SK-N-SH (cell line): ENCODE data around the gene DLG2. TPM values are rescaled to one million over a fixed set of nuclear protein-coding genes. Genes with fewer than 3 reads are reported as not detected.

ENCODE experiments used
- CTCF ChIA-PET: fragments of 300-600, 350-600 bp; formaldehyde crosslinking; extraction: SDS; loops from one replicate; lab custom pipeline; 2021; lab: Yijun Ruan, JAX
- POLR2A ChIA-PET: fragments of 350-600 bp; sonication (Branson Sonifier 250); formaldehyde crosslinking; extraction: SDS; loops from one replicate; lab custom pipeline; 2020; ENCODE audit warnings: antibody characterized with exemption, inconsistent platforms; lab: Yijun Ruan, JAX
- DNase-seq: peaks from one replicate; pipeline ENCODE4 v3.0.0; 2012
- H2AFZ ChIP-seq: fragments of 200-600 bp; sonication (generic); 2 replicates; pipeline ENCODE4 v1.8.1; 2016; ENCODE audit warnings: antibody characterized with exemption, mild to moderate bottlenecking, low read depth
- H3F3A ChIP-seq: fragments of 200-600 bp; sonication (generic); replicated peaks from 2 replicates; pipeline ENCODE3; 2016; ENCODE audit warnings: antibody characterized with exemption, mild to moderate bottlenecking; ENCODE audit not compliant: insufficient read depth
- H3K27ac ChIP-seq, 2 experiments: fragments of 200-500 bp in 1 of 2; fragments of 200-600 bp in 1 of 2; sonication (Bioruptor generic) in 1 of 2; sonication (generic), shearing (Covaris generic) in 1 of 2; 2 replicates each; pipeline versions ENCODE4 v1.5.1 to v1.6.1; 2014 to 2016; ENCODE audit warnings: low read depth in 2 of 2, inconsistent platforms in 1 of 2, low read length in 1 of 2, mild to moderate bottlenecking in 1 of 2, mixed read lengths in 1 of 2
- H3K27me3 ChIP-seq: fragments of 200-600 bp; sonication (generic), shearing (Covaris generic); 2 replicates; pipeline ENCODE4 v1.6.1; 2016; ENCODE audit warnings: mixed run types; ENCODE audit not compliant: insufficient read depth
- H3K36me3 ChIP-seq, 2 experiments: fragments of 200-500 bp in 1 of 2; fragments of 200-600 bp in 1 of 2; sonication (Bioruptor generic) in 1 of 2; sonication (generic) in 1 of 2; replicated peaks in 1 of 2; 2 replicates each; pipeline versions ENCODE3 to v1.5.1; 2014 to 2016; ENCODE audit warnings: low read length in 1 of 2, mild to moderate bottlenecking in 1 of 2; ENCODE audit not compliant: insufficient read depth in 2 of 2, control insufficient read depth in 1 of 2
- H3K4me1 ChIP-seq, 2 experiments: fragments of 200-500 bp in 1 of 2; fragments of 200-600 bp in 1 of 2; sonication (Bioruptor generic) in 1 of 2; sonication (generic), shearing (Covaris generic) in 1 of 2; 2 replicates each; pipeline versions ENCODE4 v1.5.1 to v1.6.1; 2014 to 2016; ENCODE audit warnings: low read depth in 1 of 2, low read length in 1 of 2, mixed run types in 1 of 2; ENCODE audit not compliant: insufficient read depth in 2 of 2, control insufficient read depth in 1 of 2
- H3K4me2 ChIP-seq: fragments of 200-600 bp; sonication (generic), shearing (Covaris generic); 2 replicates; pipeline ENCODE4 v1.6.1; 2017; ENCODE audit warnings: mixed run types
- H3K4me3 ChIP-seq, 2 experiments: fragments of 200-500 bp in 1 of 2; fragments of 200-600 bp in 1 of 2; sonication (Bioruptor generic) in 1 of 2; sonication (generic), shearing (Covaris generic) in 1 of 2; 2 replicates each; pipeline versions ENCODE4 v1.5.1 to v1.8.1; 2014 to 2016; ENCODE audit warnings: low read depth in 2 of 2, inconsistent platforms in 1 of 2, low read length in 1 of 2, mild to moderate bottlenecking in 1 of 2, mixed read lengths in 1 of 2, moderate library complexity in 1 of 2
- H3K79me2 ChIP-seq: fragments of 200-600 bp; sonication (generic); 2 replicates; pipeline ENCODE4 v1.8.1; 2017; ENCODE audit warnings: mild to moderate bottlenecking; ENCODE audit not compliant: insufficient read depth
- H3K9ac ChIP-seq: fragments of 200-600 bp; sonication (generic); 2 replicates; pipeline ENCODE4 v1.6.1; 2017; ENCODE audit warnings: mixed run types
- H3K9me2 ChIP-seq: fragments of 200-600 bp; sonication (generic); 2 replicates; pipeline ENCODE4 v1.6.1; 2017; ENCODE audit warnings: mixed run types
- H3K9me3 ChIP-seq: fragments of 200-600 bp; sonication (generic); 2 replicates; pipeline ENCODE4 v1.6.1; 2017; ENCODE audit warnings: mixed run types, mild to moderate bottlenecking, moderate library complexity
- H4K20me1 ChIP-seq: fragments of 200-600 bp; sonication (generic); 2 replicates; pipeline ENCODE4 v1.6.1; 2017; ENCODE audit warnings: mild to moderate bottlenecking, mixed run types; ENCODE audit not compliant: insufficient read depth
- CHD2 ChIP-seq: fragments of 150-350 bp; IDR thresholded peaks from 2 replicates; pipeline ENCODE4 v1.6.1; 2018; ENCODE audit warnings: low read length; ENCODE audit not compliant: partially characterized antibody
- EZH2phosphoT487 ChIP-seq: fragments of 200-600 bp; sonication (generic); IDR thresholded peaks from 2 replicates; pipeline ENCODE4 v1.6.1; 2017; ENCODE audit warnings: low read depth, mixed run types, mild to moderate bottlenecking, antibody characterized with exemption, moderate library complexity, borderline replicate concordance
- FOSL2 ChIP-seq: IDR thresholded peaks from 2 replicates; pipeline ENCODE4 v1.4.0; 2012; ENCODE audit warnings: low read depth, mild to moderate bottlenecking, moderate library complexity, borderline replicate concordance
- FOXJ3 ChIP-seq: sonication (generic); formaldehyde crosslinking; IDR thresholded peaks from 2 replicates; pipeline ENCODE4 v1.5.1; 2020; ENCODE audit warnings: mild to moderate bottlenecking, missing genetic modification reagents
- NRF1 ChIP-seq: IDR thresholded peaks from 2 replicates; pipeline ENCODE4 v1.6.1; 2012; ENCODE audit warnings: low read depth, mild to moderate bottlenecking, low read length
- POLR2AphosphoS5 ChIP-seq: IDR thresholded peaks from 2 replicates; pipeline ENCODE4 v1.6.1; 2012; ENCODE audit warnings: low read depth, low read length
- RFX5 ChIP-seq: IDR thresholded peaks from 2 replicates; pipeline ENCODE4 v1.6.1; 2012; ENCODE audit warnings: mild to moderate bottlenecking, improper control_type of control experiment, low read length
- RXRA ChIP-seq: IDR thresholded peaks from 2 replicates; pipeline ENCODE4 v1.4.0; 2012; ENCODE audit warnings: low read depth, mild to moderate bottlenecking, borderline replicate concordance
- SIN3A ChIP-seq: IDR thresholded peaks from 2 replicates; pipeline ENCODE4 v1.6.1; 2012; ENCODE audit warnings: low read depth, mild to moderate bottlenecking, low read length, moderate library complexity, borderline replicate concordance
- TAF1 ChIP-seq: IDR thresholded peaks from 2 replicates; pipeline ENCODE4 v1.6.1; 2012; ENCODE audit warnings: low read depth, mild to moderate bottlenecking, low read length, moderate library complexity, borderline replicate concordance
- TCF12 ChIP-seq: IDR thresholded peaks from 2 replicates; pipeline ENCODE4 v1.4.0; 2012
- YY1 ChIP-seq: IDR thresholded peaks from 2 replicates; pipeline ENCODE4 v1.4.0; 2012; ENCODE audit warnings: low read depth, mild to moderate bottlenecking
- WGBS: methylation state at CpG from one replicate; pipeline ENCODE4 v1.1.6; 2017; ENCODE audit warnings: low lambda C conversion rate; 5-methylcytosine and 5-hydroxymethylcytosine counted together
- polyA plus RNA-seq, 3 experiments: library from polyadenylated mRNA; depleted of rRNA; stranded (reverse); fragments of >200 nt; gene quantifications; 2 replicates each; pipeline ENCODE4 v1.2.3, GENCODE V29; 2012
- TF ChIP-seq, protein P1 (sequence below): IDR thresholded peaks from 2 replicates; pipeline ENCODE4 v1.6.1; 2012; ENCODE audit warnings: mild to moderate bottlenecking, low read depth, low read length, moderate library complexity
- TF ChIP-seq, protein P2 (sequence below): IDR thresholded peaks from 2 replicates; pipeline ENCODE4 v1.4.0; 2012; ENCODE audit warnings: low read depth, borderline replicate concordance
- TF ChIP-seq, protein P3 (sequence below): IDR thresholded peaks from 2 replicates; pipeline ENCODE4 v1.4.0; 2012; ENCODE audit warnings: low read depth, borderline replicate concordance
- TF ChIP-seq, protein P4 (sequence below): IDR thresholded peaks from 2 replicates; pipeline ENCODE4; 2012

Gene DLG2
- polyA plus RNA-seq, 1 of the 3 experiments (the other 2 are of a cell fraction) = 0.21 TPM

DNA sequence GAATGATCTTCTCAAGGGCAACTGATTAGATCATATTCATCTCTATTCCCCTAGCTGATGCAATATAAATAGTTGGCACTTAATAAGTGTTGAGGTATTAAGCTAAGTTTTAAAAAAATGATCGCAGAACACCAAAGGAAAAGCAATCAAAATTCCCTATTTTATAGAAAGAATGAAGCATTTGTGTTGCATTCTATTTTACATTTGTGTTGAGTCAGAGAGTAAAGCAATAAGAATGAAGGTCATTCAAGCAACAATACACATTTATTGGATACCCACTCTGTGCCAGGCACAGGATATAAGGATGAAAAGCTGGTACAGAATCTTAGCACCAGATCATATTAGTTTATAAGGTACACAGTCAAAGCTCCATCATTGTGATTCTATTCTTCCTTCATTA is 1654.6 kb downstream of the DLG2 start:
- no peaks in the 10 kb centered on the region for H3K9me3 ChIP-seq
- no peak for TF ChIP-seq RFX5
- TF ChIP-seq, protein P1, sequence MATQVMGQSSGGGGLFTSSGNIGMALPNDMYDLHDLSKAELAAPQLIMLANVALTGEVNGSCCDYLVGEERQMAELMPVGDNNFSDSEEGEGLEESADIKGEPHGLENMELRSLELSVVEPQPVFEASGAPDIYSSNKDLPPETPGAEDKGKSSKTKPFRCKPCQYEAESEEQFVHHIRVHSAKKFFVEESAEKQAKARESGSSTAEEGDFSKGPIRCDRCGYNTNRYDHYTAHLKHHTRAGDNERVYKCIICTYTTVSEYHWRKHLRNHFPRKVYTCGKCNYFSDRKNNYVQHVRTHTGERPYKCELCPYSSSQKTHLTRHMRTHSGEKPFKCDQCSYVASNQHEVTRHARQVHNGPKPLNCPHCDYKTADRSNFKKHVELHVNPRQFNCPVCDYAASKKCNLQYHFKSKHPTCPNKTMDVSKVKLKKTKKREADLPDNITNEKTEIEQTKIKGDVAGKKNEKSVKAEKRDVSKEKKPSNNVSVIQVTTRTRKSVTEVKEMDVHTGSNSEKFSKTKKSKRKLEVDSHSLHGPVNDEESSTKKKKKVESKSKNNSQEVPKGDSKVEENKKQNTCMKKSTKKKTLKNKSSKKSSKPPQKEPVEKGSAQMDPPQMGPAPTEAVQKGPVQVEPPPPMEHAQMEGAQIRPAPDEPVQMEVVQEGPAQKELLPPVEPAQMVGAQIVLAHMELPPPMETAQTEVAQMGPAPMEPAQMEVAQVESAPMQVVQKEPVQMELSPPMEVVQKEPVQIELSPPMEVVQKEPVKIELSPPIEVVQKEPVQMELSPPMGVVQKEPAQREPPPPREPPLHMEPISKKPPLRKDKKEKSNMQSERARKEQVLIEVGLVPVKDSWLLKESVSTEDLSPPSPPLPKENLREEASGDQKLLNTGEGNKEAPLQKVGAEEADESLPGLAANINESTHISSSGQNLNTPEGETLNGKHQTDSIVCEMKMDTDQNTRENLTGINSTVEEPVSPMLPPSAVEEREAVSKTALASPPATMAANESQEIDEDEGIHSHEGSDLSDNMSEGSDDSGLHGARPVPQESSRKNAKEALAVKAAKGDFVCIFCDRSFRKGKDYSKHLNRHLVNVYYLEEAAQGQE = no peak
- TF ChIP-seq SIN3A = no peak
- TF ChIP-seq, protein P2, sequence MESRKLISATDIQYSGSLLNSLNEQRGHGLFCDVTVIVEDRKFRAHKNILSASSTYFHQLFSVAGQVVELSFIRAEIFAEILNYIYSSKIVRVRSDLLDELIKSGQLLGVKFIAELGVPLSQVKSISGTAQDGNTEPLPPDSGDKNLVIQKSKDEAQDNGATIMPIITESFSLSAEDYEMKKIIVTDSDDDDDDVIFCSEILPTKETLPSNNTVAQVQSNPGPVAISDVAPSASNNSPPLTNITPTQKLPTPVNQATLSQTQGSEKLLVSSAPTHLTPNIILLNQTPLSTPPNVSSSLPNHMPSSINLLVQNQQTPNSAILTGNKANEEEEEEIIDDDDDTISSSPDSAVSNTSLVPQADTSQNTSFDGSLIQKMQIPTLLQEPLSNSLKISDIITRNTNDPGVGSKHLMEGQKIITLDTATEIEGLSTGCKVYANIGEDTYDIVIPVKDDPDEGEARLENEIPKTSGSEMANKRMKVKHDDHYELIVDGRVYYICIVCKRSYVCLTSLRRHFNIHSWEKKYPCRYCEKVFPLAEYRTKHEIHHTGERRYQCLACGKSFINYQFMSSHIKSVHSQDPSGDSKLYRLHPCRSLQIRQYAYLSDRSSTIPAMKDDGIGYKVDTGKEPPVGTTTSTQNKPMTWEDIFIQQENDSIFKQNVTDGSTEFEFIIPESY = no peak
- no peak for TF ChIP-seq POLR2AphosphoS5
- TF ChIP-seq FOSL2 = no peak
- no peak for TF ChIP-seq FOXJ3 (CRISPR knock-in tag)
- TF ChIP-seq NRF1 = no peak
- TF ChIP-seq, protein P3, sequence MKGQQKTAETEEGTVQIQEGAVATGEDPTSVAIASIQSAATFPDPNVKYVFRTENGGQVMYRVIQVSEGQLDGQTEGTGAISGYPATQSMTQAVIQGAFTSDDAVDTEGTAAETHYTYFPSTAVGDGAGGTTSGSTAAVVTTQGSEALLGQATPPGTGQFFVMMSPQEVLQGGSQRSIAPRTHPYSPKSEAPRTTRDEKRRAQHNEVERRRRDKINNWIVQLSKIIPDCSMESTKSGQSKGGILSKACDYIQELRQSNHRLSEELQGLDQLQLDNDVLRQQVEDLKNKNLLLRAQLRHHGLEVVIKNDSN = no peak
- TF ChIP-seq YY1 = no peak
- TF ChIP-seq RXRA = no peak
- no peak for TF ChIP-seq EZH2phosphoT487
- TF ChIP-seq TAF1 = no peak
- TF ChIP-seq, protein P4, sequence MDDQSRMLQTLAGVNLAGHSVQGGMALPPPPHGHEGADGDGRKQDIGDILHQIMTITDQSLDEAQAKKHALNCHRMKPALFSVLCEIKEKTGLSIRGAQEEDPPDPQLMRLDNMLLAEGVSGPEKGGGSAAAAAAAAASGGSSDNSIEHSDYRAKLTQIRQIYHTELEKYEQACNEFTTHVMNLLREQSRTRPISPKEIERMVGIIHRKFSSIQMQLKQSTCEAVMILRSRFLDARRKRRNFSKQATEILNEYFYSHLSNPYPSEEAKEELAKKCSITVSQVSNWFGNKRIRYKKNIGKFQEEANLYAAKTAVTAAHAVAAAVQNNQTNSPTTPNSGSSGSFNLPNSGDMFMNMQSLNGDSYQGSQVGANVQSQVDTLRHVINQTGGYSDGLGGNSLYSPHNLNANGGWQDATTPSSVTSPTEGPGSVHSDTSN = no peak
- no peak for TF ChIP-seq TCF12
- TF ChIP-seq CHD2 = no peak
- TF ChIP-seq, all 33 proteins: peak for 0
- H3K36me3 ChIP-seq = no peaks in the 10 kb centered on the region
- H2AFZ ChIP-seq = no peak overlapping the region
- WGBS = 89% methylated on average over 1 of the region's 1 CpG
- DNase-seq = no peak
- H3K27me3 ChIP-seq = no peaks in the 10 kb centered on the region
- H3F3A ChIP-seq = no peaks in the 10 kb centered on the region
- ChIA-PET POLR2A (no interaction called here), CTCF (interaction anchor here (1.0 kb wide), 1 partner anchor 94 kb away, joined by 3 read pairs; no protein-coding TSS in a partner anchor)
- no peak overlapping the region for H3K4me3 ChIP-seq
- H3K4me2 ChIP-seq = no peak overlapping the region
- peaks cover 0 to 2% of the 10 kb centered on the region in 2 experiments; a peak in 2 of 4 replicates for H3K4me1 ChIP-seq
- H4K20me1 ChIP-seq = no peaks in the 10 kb centered on the region
- no peaks in the 10 kb centered on the region for H3K79me2 ChIP-seq
- H3K9me2 ChIP-seq = no peaks in the 10 kb centered on the region
- H3K27ac ChIP-seq = no peak overlapping the region
- H3K9ac ChIP-seq = no peak overlapping the region
